ENCODE measurements around the gene STK33. TPM values are rescaled to one million over a fixed set of nuclear protein-coding genes. Genes with fewer than 3 reads are reported as not detected.

The STK33 gene
- total RNA-seq, 2 donors from 2014 or later, result 16.4 to 23.0 TPM

DNA sequence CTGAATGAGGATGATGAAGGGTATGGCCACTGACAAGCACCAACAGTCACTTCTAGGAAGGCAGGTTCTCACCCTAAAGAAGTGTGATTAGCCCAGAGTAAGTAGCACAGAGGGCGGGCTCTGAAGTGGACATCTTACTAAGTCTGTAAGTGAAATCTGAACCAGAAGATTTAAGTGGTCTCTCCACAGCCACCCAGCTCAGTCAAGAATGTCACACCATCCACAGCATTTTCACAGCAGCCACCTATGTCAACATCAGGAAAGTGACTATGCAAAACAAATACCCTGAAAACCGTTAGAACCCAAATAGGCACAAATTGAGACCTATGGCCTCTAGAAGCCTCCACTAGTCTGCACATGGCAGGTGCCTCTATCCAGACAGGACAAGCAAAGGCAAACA is 23.0 kb upstream of the STK33 start:
- TF ChIP-seq, protein P1, sequence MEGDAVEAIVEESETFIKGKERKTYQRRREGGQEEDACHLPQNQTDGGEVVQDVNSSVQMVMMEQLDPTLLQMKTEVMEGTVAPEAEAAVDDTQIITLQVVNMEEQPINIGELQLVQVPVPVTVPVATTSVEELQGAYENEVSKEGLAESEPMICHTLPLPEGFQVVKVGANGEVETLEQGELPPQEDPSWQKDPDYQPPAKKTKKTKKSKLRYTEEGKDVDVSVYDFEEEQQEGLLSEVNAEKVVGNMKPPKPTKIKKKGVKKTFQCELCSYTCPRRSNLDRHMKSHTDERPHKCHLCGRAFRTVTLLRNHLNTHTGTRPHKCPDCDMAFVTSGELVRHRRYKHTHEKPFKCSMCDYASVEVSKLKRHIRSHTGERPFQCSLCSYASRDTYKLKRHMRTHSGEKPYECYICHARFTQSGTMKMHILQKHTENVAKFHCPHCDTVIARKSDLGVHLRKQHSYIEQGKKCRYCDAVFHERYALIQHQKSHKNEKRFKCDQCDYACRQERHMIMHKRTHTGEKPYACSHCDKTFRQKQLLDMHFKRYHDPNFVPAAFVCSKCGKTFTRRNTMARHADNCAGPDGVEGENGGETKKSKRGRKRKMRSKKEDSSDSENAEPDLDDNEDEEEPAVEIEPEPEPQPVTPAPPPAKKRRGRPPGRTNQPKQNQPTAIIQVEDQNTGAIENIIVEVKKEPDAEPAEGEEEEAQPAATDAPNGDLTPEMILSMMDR (IDR thresholded peaks at IDR 0.05), result no peak

DNA sequence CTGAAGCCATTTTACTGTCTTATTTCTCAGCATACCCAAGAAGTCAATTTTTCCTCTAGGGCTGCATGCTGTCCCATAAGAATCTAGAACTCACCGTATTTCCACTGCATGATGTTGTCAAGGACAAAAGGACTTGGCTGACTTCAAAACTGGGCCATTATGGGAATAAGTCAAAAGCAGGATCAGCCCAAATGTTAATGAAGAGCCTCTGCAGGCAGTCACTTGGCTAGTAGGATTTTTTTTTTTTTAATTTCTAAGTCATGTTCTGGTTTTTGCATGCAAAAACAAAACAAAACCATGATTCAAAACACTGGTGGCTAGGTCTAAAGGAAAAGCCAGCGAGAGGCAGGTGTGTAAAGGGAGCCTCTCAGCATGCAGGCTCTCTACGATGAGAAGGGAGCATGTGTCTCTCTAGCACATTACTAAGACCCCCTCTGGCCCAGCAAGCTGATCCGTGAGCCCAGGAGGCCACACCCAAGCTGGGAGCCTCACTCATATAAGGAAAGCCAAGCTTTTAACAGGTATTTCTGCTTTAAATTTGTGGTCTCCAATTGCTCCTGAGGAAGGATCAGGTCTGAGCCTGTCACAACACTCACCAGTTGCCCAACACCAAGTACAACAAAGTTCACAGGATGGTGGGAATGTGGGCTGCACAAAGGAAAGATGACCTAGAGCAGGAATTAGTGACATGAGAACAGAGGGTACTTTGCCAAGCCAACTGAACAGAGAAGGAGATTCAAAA is 21.4 kb upstream of the STK33 start:
- Histone ChIP-seq H3K36me3 (no peaks in the 10 kb centered on the region), H3K9me3 (no peaks in the 10 kb centered on the region), H3K4me1 (no peaks in the 10 kb centered on the region), H3K27me3 (no peaks in the 10 kb centered on the region), H3K4me3 (no peak overlapping the region), H3K27ac (no peak overlapping the region)
- TF ChIP-seq, protein P1 (IDR thresholded peaks at IDR 0.05), result no peak
- no peak for DNase-seq (ENCODE audit: low spot score)

More for the DNA sequence above, 23.0 kb upstream of the STK33 start:
- Histone ChIP-seq H3K27me3 (no peaks in the 10 kb centered on the region), H3K4me1 (no peaks in the 10 kb centered on the region), H3K4me3 (no peak overlapping the region), H3K27ac (no peak overlapping the region), H3K36me3 (no peaks in the 10 kb centered on the region), H3K9me3 (no peaks in the 10 kb centered on the region)
- peak; percentile 23 for DNase-seq (ENCODE audit: low spot score)

DNA sequence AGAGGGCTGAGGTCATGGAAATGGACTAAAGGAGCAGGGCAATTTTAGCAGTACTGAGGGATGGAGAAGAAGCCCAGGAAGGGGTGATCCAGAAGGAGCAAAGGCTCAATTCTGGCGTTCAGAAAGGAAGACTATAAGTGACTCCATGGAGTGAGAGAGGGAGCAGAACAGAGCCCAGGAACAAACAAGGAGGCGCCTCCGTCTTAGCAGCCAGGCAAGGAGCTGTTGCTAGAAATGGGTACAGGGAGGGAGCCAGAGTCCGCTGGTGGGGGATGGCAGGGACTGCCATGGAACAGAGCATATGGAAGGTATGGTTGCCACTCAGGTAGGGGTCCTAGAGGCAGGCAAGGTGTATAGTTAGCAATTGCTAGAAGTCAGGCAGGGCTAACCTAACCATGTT is 20.5 kb upstream of the STK33 start:
- Histone ChIP-seq H3K9me3 (no peaks in the 10 kb centered on the region), H3K4me1 (no peaks in the 10 kb centered on the region), H3K4me3 (no peak overlapping the region), H3K27ac (no peak overlapping the region), H3K27me3 (no peaks in the 10 kb centered on the region), H3K36me3 (no peaks in the 10 kb centered on the region)
- TF ChIP-seq, protein P1 (IDR thresholded peaks at IDR 0.05), result no peak
- no peak for DNase-seq (ENCODE audit: low spot score)

GRCh38 chr11:8613036-8613435 is 19.0 kb upstream of the STK33 start:
- Histone ChIP-seq H3K4me3 (no peak overlapping the region), H3K27ac (no peak overlapping the region), H3K36me3 (no peaks in the 10 kb centered on the region), H3K4me1 (no peaks in the 10 kb centered on the region), H3K27me3 (no peaks in the 10 kb centered on the region), H3K9me3 (no peaks in the 10 kb centered on the region)
- no peak for DNase-seq (ENCODE audit: low spot score)
- TF ChIP-seq, protein P1 (IDR thresholded peaks at IDR 0.05), result no peak

DNA sequence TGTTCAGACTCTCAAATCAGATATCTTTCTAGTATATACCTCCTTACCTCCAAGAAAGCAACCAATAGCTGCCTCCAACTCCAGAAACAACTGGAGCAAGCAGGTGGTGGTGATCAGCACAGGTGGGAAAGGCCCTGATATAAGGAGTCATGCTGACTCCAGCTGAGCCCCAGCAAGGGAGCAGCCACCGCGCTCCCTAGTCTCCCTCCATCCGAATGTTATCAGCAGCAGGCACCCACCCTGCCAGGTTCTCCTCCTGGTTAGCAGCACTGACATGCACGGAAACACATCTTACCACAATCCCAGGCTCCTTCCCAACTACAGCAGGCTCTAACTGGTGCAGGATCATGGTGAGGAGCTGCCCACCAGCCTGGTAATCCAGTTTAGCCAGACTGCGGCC is 18.5 kb upstream of the STK33 start:
- H3K36me3 ChIP-seq, result no peaks in the 10 kb centered on the region
- H3K9me3 ChIP-seq, result no peaks in the 10 kb centered on the region
- TF ChIP-seq, protein P1 (IDR thresholded peaks at IDR 0.05), result no peak
- H3K4me1 ChIP-seq, result no peaks in the 10 kb centered on the region
- H3K4me3 ChIP-seq, result no peak overlapping the region
- no peak overlapping the region for H3K27ac ChIP-seq
- no peak for DNase-seq (ENCODE audit: low spot score)
- H3K27me3 ChIP-seq, result no peaks in the 10 kb centered on the region

Measured in right atrium auricular region (tissue), 2 donors.